Liver (tissue), 9 donors: ENCODE data around the gene MSX2. TPM values are rescaled to one million over a fixed set of nuclear protein-coding genes. Genes with fewer than 3 reads are reported as not detected.

Source experiments
- DNase-seq: peaks from one replicate; pipeline ENCODE4 v3.0.0-alpha.2; 2017; ENCODE audit warnings: low spot score
- H3K27ac ChIP-seq, 2 donors: one replicate each; pipeline ENCODE4 v1.7.0; 2013; ENCODE audit warnings: inconsistent platforms in 2 of 2, low read length in 2 of 2, control low read depth in 1 of 2, low read depth in 1 of 2, mild to moderate bottlenecking in 1 of 2
- H3K27me3 ChIP-seq, 4 donors: one replicate each; pipeline versions ENCODE4 v1.6.1 to v1.7.0; 2013; ENCODE audit warnings: low read length in 3 of 4, inconsistent platforms in 1 of 4, mild to moderate bottlenecking in 1 of 4, moderate library complexity in 1 of 4; ENCODE audit not compliant: control insufficient read depth in 4 of 4, insufficient read depth in 4 of 4
- H3K36me3 ChIP-seq, 4 donors: one replicate each; pipeline versions ENCODE4 v1.6.1 to v1.7.0; 2013; ENCODE audit warnings: low read length in 3 of 4, mild to moderate bottlenecking in 3 of 4, low read depth in 1 of 4, moderate library complexity in 1 of 4; ENCODE audit not compliant: control insufficient read depth in 4 of 4, insufficient read depth in 3 of 4
- H3K4me1 ChIP-seq, 4 donors: one replicate each; pipeline versions ENCODE4 v1.6.1 to v1.7.0; 2013; ENCODE audit warnings: low read length in 3 of 4, mild to moderate bottlenecking in 3 of 4, moderate library complexity in 1 of 4; ENCODE audit not compliant: control insufficient read depth in 4 of 4, insufficient read depth in 4 of 4
- H3K4me3 ChIP-seq, 3 donors: one replicate each; pipeline versions ENCODE4 v1.6.1 to v1.7.0; 2013; ENCODE audit warnings: low read length in 3 of 3, control low read depth in 1 of 3, low read depth in 1 of 3, mild to moderate bottlenecking in 1 of 3
- H3K9ac ChIP-seq, 2 donors: one replicate each; pipeline ENCODE4 v1.7.0; 2013; ENCODE audit warnings: low read length in 2 of 2, mild to moderate bottlenecking in 2 of 2, moderate library complexity in 2 of 2, control low read depth in 1 of 2, low read depth in 1 of 2
- H3K9me3 ChIP-seq, 4 donors: one replicate each; pipeline versions ENCODE4 v1.6.1 to v1.7.0; 2013; ENCODE audit warnings: low read length in 3 of 4; ENCODE audit not compliant: control insufficient read depth in 4 of 4
- EGR1 ChIP-seq, 2 donors: IDR thresholded peaks; 2 replicates each; pipeline ENCODE4 v1.6.1; 2016 to 2018; ENCODE audit warnings: antibody characterized with exemption in 2 of 2, low read depth in 2 of 2
- FOXA1 ChIP-seq: IDR thresholded peaks from 2 replicates; pipeline ENCODE4 v1.6.1; 2016; ENCODE audit warnings: antibody characterized with exemption
- FOXA2 ChIP-seq: IDR thresholded peaks from 2 replicates; pipeline ENCODE4 v1.6.1; 2016; ENCODE audit warnings: antibody characterized with exemption
- GABPA ChIP-seq, 2 donors: IDR thresholded peaks in 1 of 2; conservative IDR thresholded peaks in 1 of 2; 2 replicates each; pipeline ENCODE4 v1.6.1; 2016; ENCODE audit warnings: antibody characterized with exemption in 2 of 2, mild to moderate bottlenecking in 1 of 2, moderate library complexity in 1 of 2
- HNF4A ChIP-seq, 2 donors: conservative IDR thresholded peaks; 2 replicates each; pipeline ENCODE4 v1.6.1; 2016; ENCODE audit warnings: antibody characterized with exemption in 2 of 2, mild to moderate bottlenecking in 2 of 2
- HNF4G ChIP-seq: IDR thresholded peaks from 2 replicates; pipeline ENCODE4 v1.6.1; 2016; ENCODE audit warnings: antibody characterized with exemption
- JUND ChIP-seq, 2 donors: IDR thresholded peaks; 2 replicates each; pipeline ENCODE4 v1.6.1; 2016; ENCODE audit warnings: antibody characterized with exemption in 2 of 2
- NR2F2 ChIP-seq: IDR thresholded peaks from 2 replicates; pipeline ENCODE4 v1.6.1; 2016; ENCODE audit warnings: antibody characterized with exemption
- RAD21 ChIP-seq, 2 donors: IDR thresholded peaks; 2 replicates each; pipeline ENCODE4 v1.6.1; 2016; ENCODE audit warnings: antibody characterized with exemption in 2 of 2, mild to moderate bottlenecking in 2 of 2
- RXRA ChIP-seq, 2 donors: IDR thresholded peaks; 2 replicates each; pipeline ENCODE4 v1.6.1; 2017 to 2018; ENCODE audit warnings: antibody characterized with exemption in 2 of 2, mild to moderate bottlenecking in 1 of 2
- SP1 ChIP-seq: IDR thresholded peaks from 2 replicates; pipeline ENCODE4 v1.6.1; 2018; ENCODE audit warnings: antibody characterized with exemption, mild to moderate bottlenecking
- TAF1 ChIP-seq: conservative IDR thresholded peaks from 2 replicates; pipeline ENCODE4 v1.6.1; 2016; ENCODE audit warnings: antibody characterized with exemption, mild to moderate bottlenecking
- YY1 ChIP-seq: IDR thresholded peaks from 2 replicates; pipeline ENCODE4 v1.6.1; 2016; ENCODE audit warnings: antibody characterized with exemption, mild to moderate bottlenecking
- WGBS: extraction: QIAGEN DNeasy Blood & Tissue Kit; methylation state at CpG from one replicate; pipeline ENCODE4 v1.1.7; 2013; 5-methylcytosine and 5-hydroxymethylcytosine counted together
- polyA plus RNA-seq, 2 donors: library from polyadenylated mRNA; stranded (reverse) in 1 of 2; unstranded in 1 of 2; fragments of 200-250 nt in 1 of 2; fragments of >200 nt in 1 of 2; fragmentation: Nextera tagmentation in 1 of 2; extraction: Ambion mirVana in 1 of 2; gene quantifications; one replicate each; pipeline versions ENCODE4 v1.2.1 to v1.2.3, GENCODE V29; 2013 to 2015
- total RNA-seq, 2 donors: library from RNA; depleted of rRNA; stranded (reverse); fragments of >200 nt; gene quantifications; one replicate each; pipeline ENCODE4 v1.2.3, GENCODE V29; 2014
- TF ChIP-seq, protein P1 (sequence below): IDR thresholded peaks from 2 replicates; pipeline ENCODE4 v1.6.1; 2016; ENCODE audit warnings: antibody characterized with exemption
- TF ChIP-seq, protein P2 (sequence below): fragments of 150-350 bp; IDR thresholded peaks from 2 replicates; pipeline ENCODE4 v1.5.1; 2017; ENCODE audit warnings: improper control_type of control experiment, low read depth, low read length; ENCODE audit not compliant: missing input control
- TF ChIP-seq, protein P3 (sequence below): IDR thresholded peaks from 2 replicates; pipeline ENCODE4 v1.6.1; 2016; ENCODE audit warnings: antibody characterized with exemption
- TF ChIP-seq, protein P4 (sequence below): IDR thresholded peaks from 2 replicates; pipeline ENCODE4 v1.6.1; 2016; ENCODE audit warnings: antibody characterized with exemption, mild to moderate bottlenecking
- TF ChIP-seq, protein P5 (sequence below): IDR thresholded peaks from 2 replicates; pipeline ENCODE4 v1.6.1; 2016; ENCODE audit warnings: antibody characterized with exemption
- donor health status: healthy.
- donor health status: healthy.
- donor health status: healthy.
- donor health status: healthy.
- donor health status: healthy.

Gene MSX2
- total and polyA plus RNA-seq, 4 donors: 0.08 to 0.09 TPM; not detected in 2

DNA sequence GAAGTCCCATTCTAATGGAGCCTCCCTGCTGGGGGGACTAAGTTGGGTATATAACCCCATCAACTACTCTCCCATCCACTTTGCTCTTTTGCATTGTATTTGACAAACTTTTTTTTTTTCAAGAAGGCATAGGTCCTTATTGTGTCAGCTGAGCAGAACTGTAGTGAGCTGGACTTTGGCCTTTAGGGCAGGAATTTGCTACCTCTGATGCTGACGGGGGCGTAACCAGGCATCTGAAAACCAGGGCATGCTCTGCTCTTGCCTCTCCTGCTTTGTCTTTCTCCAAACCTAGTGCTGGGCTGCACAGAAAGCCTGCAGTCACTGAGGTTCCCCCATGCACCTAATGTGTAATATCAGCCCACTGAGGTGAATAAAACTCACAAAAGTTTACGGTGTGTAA is 49.0 kb downstream of the MSX2 start:
- WGBS: 61% methylated on average over 3 of the region's 3 CpGs
- no peak overlapping the region for H3K4me3 ChIP-seq
- H3K27ac ChIP-seq: no peak overlapping the region
- no peaks in the 10 kb centered on the region for H3K4me1 ChIP-seq
- DNase-seq: no peak
- H3K9ac ChIP-seq: no peak overlapping the region
- H3K27me3 ChIP-seq: peaks cover 0 to 8% (median 0%) of the 10 kb centered on the region in 4 donors
- TF ChIP-seq, protein P1, sequence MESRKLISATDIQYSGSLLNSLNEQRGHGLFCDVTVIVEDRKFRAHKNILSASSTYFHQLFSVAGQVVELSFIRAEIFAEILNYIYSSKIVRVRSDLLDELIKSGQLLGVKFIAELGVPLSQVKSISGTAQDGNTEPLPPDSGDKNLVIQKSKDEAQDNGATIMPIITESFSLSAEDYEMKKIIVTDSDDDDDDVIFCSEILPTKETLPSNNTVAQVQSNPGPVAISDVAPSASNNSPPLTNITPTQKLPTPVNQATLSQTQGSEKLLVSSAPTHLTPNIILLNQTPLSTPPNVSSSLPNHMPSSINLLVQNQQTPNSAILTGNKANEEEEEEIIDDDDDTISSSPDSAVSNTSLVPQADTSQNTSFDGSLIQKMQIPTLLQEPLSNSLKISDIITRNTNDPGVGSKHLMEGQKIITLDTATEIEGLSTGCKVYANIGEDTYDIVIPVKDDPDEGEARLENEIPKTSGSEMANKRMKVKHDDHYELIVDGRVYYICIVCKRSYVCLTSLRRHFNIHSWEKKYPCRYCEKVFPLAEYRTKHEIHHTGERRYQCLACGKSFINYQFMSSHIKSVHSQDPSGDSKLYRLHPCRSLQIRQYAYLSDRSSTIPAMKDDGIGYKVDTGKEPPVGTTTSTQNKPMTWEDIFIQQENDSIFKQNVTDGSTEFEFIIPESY: no peak
- TF ChIP-seq NR2F2 (no peak), EGR1 (IDR thresholded peaks at IDR 0.05; ENCODE audit: low read depth in 2 of 2) (no peak), HNF4G (no peak), FOXA2 (no peak), FOXA1 (no peak), YY1 (no peak), SP1 (no peak), JUND (IDR thresholded peaks at IDR 0.05) (no peak)
- TF ChIP-seq, protein P2, sequence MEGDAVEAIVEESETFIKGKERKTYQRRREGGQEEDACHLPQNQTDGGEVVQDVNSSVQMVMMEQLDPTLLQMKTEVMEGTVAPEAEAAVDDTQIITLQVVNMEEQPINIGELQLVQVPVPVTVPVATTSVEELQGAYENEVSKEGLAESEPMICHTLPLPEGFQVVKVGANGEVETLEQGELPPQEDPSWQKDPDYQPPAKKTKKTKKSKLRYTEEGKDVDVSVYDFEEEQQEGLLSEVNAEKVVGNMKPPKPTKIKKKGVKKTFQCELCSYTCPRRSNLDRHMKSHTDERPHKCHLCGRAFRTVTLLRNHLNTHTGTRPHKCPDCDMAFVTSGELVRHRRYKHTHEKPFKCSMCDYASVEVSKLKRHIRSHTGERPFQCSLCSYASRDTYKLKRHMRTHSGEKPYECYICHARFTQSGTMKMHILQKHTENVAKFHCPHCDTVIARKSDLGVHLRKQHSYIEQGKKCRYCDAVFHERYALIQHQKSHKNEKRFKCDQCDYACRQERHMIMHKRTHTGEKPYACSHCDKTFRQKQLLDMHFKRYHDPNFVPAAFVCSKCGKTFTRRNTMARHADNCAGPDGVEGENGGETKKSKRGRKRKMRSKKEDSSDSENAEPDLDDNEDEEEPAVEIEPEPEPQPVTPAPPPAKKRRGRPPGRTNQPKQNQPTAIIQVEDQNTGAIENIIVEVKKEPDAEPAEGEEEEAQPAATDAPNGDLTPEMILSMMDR: no peak
- TF ChIP-seq, protein P3, sequence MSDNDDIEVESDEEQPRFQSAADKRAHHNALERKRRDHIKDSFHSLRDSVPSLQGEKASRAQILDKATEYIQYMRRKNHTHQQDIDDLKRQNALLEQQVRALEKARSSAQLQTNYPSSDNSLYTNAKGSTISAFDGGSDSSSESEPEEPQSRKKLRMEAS: no peak
- peaks cover 0 to 5% (median 0%) of the 10 kb centered on the region in 4 donors for H3K9me3 ChIP-seq
- no peaks in the 10 kb centered on the region for H3K36me3 ChIP-seq

DNA sequence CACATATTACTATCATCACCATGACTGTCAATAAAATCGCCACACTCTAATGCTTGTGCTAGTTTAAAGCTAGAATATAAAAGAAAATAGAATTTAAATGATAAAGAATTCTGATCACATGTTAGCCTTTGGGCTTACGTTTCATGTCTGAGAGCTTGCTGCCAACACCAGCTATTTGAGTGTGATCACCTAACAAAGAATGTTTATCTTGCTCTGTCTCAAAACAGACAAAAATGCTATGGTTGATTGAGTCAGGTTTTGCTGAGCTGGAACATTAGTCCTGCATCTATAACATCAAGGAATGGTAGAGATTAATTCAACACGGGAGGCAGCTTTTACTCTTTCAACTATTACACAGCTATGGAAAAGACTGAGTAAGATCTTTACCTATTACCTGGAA is 50.7 kb downstream of the MSX2 start:
- WGBS: 56% methylated on average over 3 of the region's 3 CpGs
- TF ChIP-seq SP1 (no peak), FOXA2 (no peak), NR2F2 (no peak), HNF4G (no peak), YY1 (no peak), HNF4A (conservative IDR thresholded peaks at IDR 0.05) (no peak), RXRA (IDR thresholded peaks at IDR 0.05) (no peak), FOXA1 (no peak), RAD21 (IDR thresholded peaks at IDR 0.05) (no peak), GABPA (IDR thresholded peaks at IDR 0.05 in 1 of 2, conservative IDR thresholded peaks at IDR 0.05 in 1 of 2) (no peak), EGR1 (IDR thresholded peaks at IDR 0.05; ENCODE audit: low read depth in 2 of 2) (no peak), TAF1 (no peak), JUND (IDR thresholded peaks at IDR 0.05) (no peak)
- TF ChIP-seq, protein P4, sequence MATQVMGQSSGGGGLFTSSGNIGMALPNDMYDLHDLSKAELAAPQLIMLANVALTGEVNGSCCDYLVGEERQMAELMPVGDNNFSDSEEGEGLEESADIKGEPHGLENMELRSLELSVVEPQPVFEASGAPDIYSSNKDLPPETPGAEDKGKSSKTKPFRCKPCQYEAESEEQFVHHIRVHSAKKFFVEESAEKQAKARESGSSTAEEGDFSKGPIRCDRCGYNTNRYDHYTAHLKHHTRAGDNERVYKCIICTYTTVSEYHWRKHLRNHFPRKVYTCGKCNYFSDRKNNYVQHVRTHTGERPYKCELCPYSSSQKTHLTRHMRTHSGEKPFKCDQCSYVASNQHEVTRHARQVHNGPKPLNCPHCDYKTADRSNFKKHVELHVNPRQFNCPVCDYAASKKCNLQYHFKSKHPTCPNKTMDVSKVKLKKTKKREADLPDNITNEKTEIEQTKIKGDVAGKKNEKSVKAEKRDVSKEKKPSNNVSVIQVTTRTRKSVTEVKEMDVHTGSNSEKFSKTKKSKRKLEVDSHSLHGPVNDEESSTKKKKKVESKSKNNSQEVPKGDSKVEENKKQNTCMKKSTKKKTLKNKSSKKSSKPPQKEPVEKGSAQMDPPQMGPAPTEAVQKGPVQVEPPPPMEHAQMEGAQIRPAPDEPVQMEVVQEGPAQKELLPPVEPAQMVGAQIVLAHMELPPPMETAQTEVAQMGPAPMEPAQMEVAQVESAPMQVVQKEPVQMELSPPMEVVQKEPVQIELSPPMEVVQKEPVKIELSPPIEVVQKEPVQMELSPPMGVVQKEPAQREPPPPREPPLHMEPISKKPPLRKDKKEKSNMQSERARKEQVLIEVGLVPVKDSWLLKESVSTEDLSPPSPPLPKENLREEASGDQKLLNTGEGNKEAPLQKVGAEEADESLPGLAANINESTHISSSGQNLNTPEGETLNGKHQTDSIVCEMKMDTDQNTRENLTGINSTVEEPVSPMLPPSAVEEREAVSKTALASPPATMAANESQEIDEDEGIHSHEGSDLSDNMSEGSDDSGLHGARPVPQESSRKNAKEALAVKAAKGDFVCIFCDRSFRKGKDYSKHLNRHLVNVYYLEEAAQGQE: no peak
- TF ChIP-seq, protein P2: no peak
- TF ChIP-seq, protein P3: no peak
- TF ChIP-seq, protein P5, sequence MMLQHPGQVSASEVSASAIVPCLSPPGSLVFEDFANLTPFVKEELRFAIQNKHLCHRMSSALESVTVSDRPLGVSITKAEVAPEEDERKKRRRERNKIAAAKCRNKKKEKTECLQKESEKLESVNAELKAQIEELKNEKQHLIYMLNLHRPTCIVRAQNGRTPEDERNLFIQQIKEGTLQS: no peak
- H3K9me3 ChIP-seq: peaks cover 0 to 5% (median 0%) of the 10 kb centered on the region in 4 donors

More for the DNA sequence above, 50.7 kb downstream of the MSX2 start:
- Histone ChIP-seq H3K9ac (no peak overlapping the region), H3K27ac (no peak overlapping the region), H3K4me1 (no peaks in the 10 kb centered on the region), H3K27me3 (peaks cover 0 to 8% (median 0%) of the 10 kb centered on the region in 4 donors), H3K4me3 (no peak overlapping the region), H3K36me3 (no peaks in the 10 kb centered on the region)
- DNase-seq: no peak
